Activated CD4-positive, alpha-beta T cell treated with anti-CD3 and anti-CD28 coated beads for 48 hours (primary cell): Measurements from ENCODE around the gene KLHL30.
"Not testable (repeated sequence)": the region's sequence is repeated elsewhere in the genome, so short reads cannot be mapped to it uniquely, and the experiment has no call there.

ENCODE experiments used
- DNase-seq: peaks from one replicate; pipeline ENCODE4 v3.0.0-alpha.2; 2020

KLHL30 gene

GRCh38 chr2:238163481-238164198 is 25.2 kb downstream of the KLHL30 start:
- DNase-seq = no peak

- no peak for DNase-seq
Measured at GRCh38 chr2:238164906-238165287, 26.4 kb downstream of the KLHL30 start.

- DNase-seq = no peak
Measured at GRCh38 chr2:238165288-238165921, 26.9 kb downstream of the KLHL30 start.

GRCh38 chr2:238166391-238167343 is 28.2 kb downstream of the KLHL30 start:
- no peak for DNase-seq

- DNase-seq = no peak
Measured at GRCh38 chr2:238167344-238167715, 28.9 kb downstream of the KLHL30 start.

- DNase-seq = no peak
Measured at GRCh38 chr2:238167761-238168160, 29.3 kb downstream of the KLHL30 start.

- no peak for DNase-seq
Measured at GRCh38 chr2:238168196-238169047, 30.0 kb downstream of the KLHL30 start.

GRCh38 chr2:238169048-238169707 is 30.7 kb downstream of the KLHL30 start:
- no peak for DNase-seq

- no peak for DNase-seq
Measured at GRCh38 chr2:238169708-238170251, 31.3 kb downstream of the KLHL30 start.

GRCh38 chr2:238170386-238171071 is 32.1 kb downstream of the KLHL30 start:
- DNase-seq = no peak

- not testable (repeated sequence) for DNase-seq
Measured at GRCh38 chr2:238171072-238171431, 32.6 kb downstream of the KLHL30 start.

- DNase-seq = no peak
Measured at GRCh38 chr2:238171575-238172187, 33.2 kb downstream of the KLHL30 start.

GRCh38 chr2:238172439-238172838 is 34.0 kb downstream of the KLHL30 start:
- DNase-seq = no peak

- DNase-seq = no peak
Measured at GRCh38 chr2:238173692-238174091, 35.2 kb downstream of the KLHL30 start.

- DNase-seq = no peak
Measured at GRCh38 chr2:238174291-238174690, 35.8 kb downstream of the KLHL30 start.

- no peak for DNase-seq
Measured at GRCh38 chr2:238174701-238175100, 36.2 kb downstream of the KLHL30 start.

GRCh38 chr2:238176613-238177012 is 38.1 kb downstream of the KLHL30 start:
- DNase-seq = no peak

GRCh38 chr2:238180554-238180953 is 42.1 kb downstream of the KLHL30 start:
- no peak for DNase-seq

GRCh38 chr2:238182362-238182761 is 43.9 kb downstream of the KLHL30 start:
- DNase-seq = no peak

- no peak for DNase-seq
Measured at GRCh38 chr2:238183821-238184220, 45.4 kb downstream of the KLHL30 start.
